CD4-positive, alpha-beta T cell treated with Interferon alpha-2 for 1 hour (primary cell): ENCODE results near the gene MBL2.

ENCODE experiments used
- DNase-seq, 2 donors: peaks; one replicate each; pipeline ENCODE4 v3.0.0-alpha.2; 2020 to 2022

The MBL2 gene

GRCh38 chr10:52771534-52772445, 794 bp downstream of the MBL2 start:
- DNase-seq, result no peak

- DNase-seq, result no peak
Measured at GRCh38 chr10:52770904-52771303, 1.7 kb downstream of the MBL2 start.

GRCh38 chr10:52769966-52770365, 2.6 kb downstream of the MBL2 start:
- no peak for DNase-seq

- DNase-seq, result no peak
Measured at GRCh38 chr10:52768001-52768532, 4.5 kb downstream of the MBL2 start.

GRCh38 chr10:52762088-52762487, 10.5 kb downstream of the MBL2 start:
- no peak for DNase-seq

GRCh38 chr10:52759154-52759553, 13.4 kb downstream of the MBL2 start:
- DNase-seq, result no peak

- no peak for DNase-seq
Measured at GRCh38 chr10:52758406-52758805, 14.2 kb downstream of the MBL2 start.

- no peak for DNase-seq
Measured at GRCh38 chr10:52757773-52758172, 14.8 kb downstream of the MBL2 start.

- DNase-seq, result no peak
Measured at GRCh38 chr10:52756966-52757365, 15.6 kb downstream of the MBL2 start.

GRCh38 chr10:52756295-52756694, 16.3 kb downstream of the MBL2 start:
- DNase-seq, result no peak

GRCh38 chr10:52755297-52756062, 17.1 kb downstream of the MBL2 start:
- no peak for DNase-seq

- DNase-seq, result no peak
Measured at GRCh38 chr10:52752801-52753445, 19.7 kb downstream of the MBL2 start.

GRCh38 chr10:52752261-52752660, 20.3 kb downstream of the MBL2 start:
- DNase-seq, result no peak

GRCh38 chr10:52751337-52751736, 21.2 kb downstream of the MBL2 start:
- no peak for DNase-seq

GRCh38 chr10:52750629-52751028, 22.0 kb downstream of the MBL2 start:
- DNase-seq, result no peak

GRCh38 chr10:52747694-52748093, 24.9 kb downstream of the MBL2 start:
- DNase-seq, result no peak

GRCh38 chr10:52746169-52746568, 26.4 kb downstream of the MBL2 start:
- DNase-seq, result no peak

GRCh38 chr10:52744057-52744805, 28.4 kb downstream of the MBL2 start:
- DNase-seq, result no peak

GRCh38 chr10:52742731-52743130, 29.9 kb downstream of the MBL2 start:
- DNase-seq, result no peak

- DNase-seq, result no peak
Measured at GRCh38 chr10:52741851-52742250, 30.7 kb downstream of the MBL2 start.

- peak; percentile 6 to 16 for DNase-seq
Measured at GRCh38 chr10:52740913-52741675, 31.5 kb downstream of the MBL2 start.

- DNase-seq, result no peak
Measured at GRCh38 chr10:52740155-52740549, 32.4 kb downstream of the MBL2 start.
